HUES6 (cell line): ENCODE measurements around the gene RSF1.

Source experiments
- H3K27ac ChIP-seq: 2 replicates; pipeline ENCODE4 v1.7.0; 2013; ENCODE audit warnings: low read depth, mild to moderate bottlenecking, low read length, inconsistent platforms
- H3K27me3 ChIP-seq: 2 replicates; pipeline ENCODE4 v1.6.1; 2013; ENCODE audit warnings: low read length; ENCODE audit not compliant: control insufficient read depth, insufficient read depth
- H3K36me3 ChIP-seq: 2 replicates; pipeline ENCODE4 v1.6.1; 2013; ENCODE audit warnings: low read length; ENCODE audit not compliant: control insufficient read depth, insufficient read depth
- H3K4me1 ChIP-seq: 2 replicates; pipeline ENCODE4 v1.6.1; 2013; ENCODE audit warnings: low read length; ENCODE audit not compliant: control insufficient read depth, insufficient read depth
- H3K4me3 ChIP-seq: 2 replicates; pipeline ENCODE4 v1.5.1; 2013; ENCODE audit warnings: low read depth, low read length
- H3K9ac ChIP-seq: one replicate; pipeline ENCODE4 v1.6.1; 2013; ENCODE audit warnings: mild to moderate bottlenecking, low read length
- H3K9me3 ChIP-seq: 2 replicates; pipeline ENCODE4 v1.6.1; 2013; ENCODE audit warnings: low read depth, low read length; ENCODE audit not compliant: control insufficient read depth, insufficient read depth

RSF1 gene

GRCh38 chr11:77806993-77807392 lies 13.5 kb downstream of the RSF1 start:
- no peaks in the 10 kb centered on the region for H3K9me3 ChIP-seq

GRCh38 chr11:77806415-77806814 lies 14.1 kb downstream of the RSF1 start:
- peaks cover 3% of the 10 kb centered on the region; the same call in 1 of the 2 replicates for H3K36me3 ChIP-seq

More at GRCh38 chr11:77806993-77807392, 13.5 kb downstream of the RSF1 start:
- Histone ChIP-seq H3K4me1 (no peaks in the 10 kb centered on the region), H3K36me3 (peaks cover 7% of the 10 kb centered on the region; the same call in 1 of the 2 replicates), H3K27ac (no peak overlapping the region), H3K9ac (no peak overlapping the region), H3K27me3 (no peaks in the 10 kb centered on the region), H3K4me3 (no peak overlapping the region)

GRCh38 chr11:77801477-77801876 lies 19.0 kb downstream of the RSF1 start:
- H3K27me3 ChIP-seq, result no peaks in the 10 kb centered on the region
- 0 out of 2 replicates have a peak, but pooled peaks cover 2% of the 10 kb centered on the region for H3K36me3 ChIP-seq
- no peaks in the 10 kb centered on the region; the same call in 1 of the 2 replicates for H3K4me1 ChIP-seq
- H3K27ac ChIP-seq, result no peak overlapping the region
- peaks cover 5% of the 10 kb centered on the region; the same call in 1 of the 2 replicates for H3K9me3 ChIP-seq
- no peak overlapping the region for H3K4me3 ChIP-seq
- H3K9ac ChIP-seq, result no peak overlapping the region

More at GRCh38 chr11:77806415-77806814, 14.1 kb downstream of the RSF1 start:
- Histone ChIP-seq H3K4me1 (no peaks in the 10 kb centered on the region), H3K27ac (no peak overlapping the region), H3K9me3 (no peaks in the 10 kb centered on the region), H3K27me3 (no peaks in the 10 kb centered on the region), H3K9ac (no peak overlapping the region), H3K4me3 (no peak overlapping the region)

GRCh38 chr11:77800449-77800848 lies 20.1 kb downstream of the RSF1 start:
- peaks cover 6% of the 10 kb centered on the region; the same call in 1 of the 2 replicates for H3K9me3 ChIP-seq
- no peak overlapping the region for H3K9ac ChIP-seq
- no peak overlapping the region for H3K4me3 ChIP-seq
- H3K27ac ChIP-seq, result no peak overlapping the region
- no peaks in the 10 kb centered on the region for H3K27me3 ChIP-seq
- no peaks in the 10 kb centered on the region; the same call in 1 of the 2 replicates for H3K4me1 ChIP-seq
- 0 out of 2 replicates have a peak, but pooled peaks cover 2% of the 10 kb centered on the region for H3K36me3 ChIP-seq

- no peaks in the 10 kb centered on the region for H3K27me3 ChIP-seq
- 0 out of 2 replicates have a peak, but pooled peaks cover 2% of the 10 kb centered on the region for H3K36me3 ChIP-seq
- H3K9me3 ChIP-seq, result peaks cover 12% of the 10 kb centered on the region; the same call in 1 of the 2 replicates
- H3K9ac ChIP-seq, result no peak overlapping the region
- H3K4me3 ChIP-seq, result no peak overlapping the region
- H3K27ac ChIP-seq, result no peak overlapping the region
- H3K4me1 ChIP-seq, result no peaks in the 10 kb centered on the region; the same call in 1 of the 2 replicates
Measured at GRCh38 chr11:77799338-77799737, 21.2 kb downstream of the RSF1 start.

GRCh38 chr11:77793972-77794371 lies 26.6 kb downstream of the RSF1 start:
- peaks cover 50% of the 10 kb centered on the region for H3K9me3 ChIP-seq
- H3K36me3 ChIP-seq, result peaks cover 22% of the 10 kb centered on the region
- H3K9ac ChIP-seq, result no peak overlapping the region
- H3K4me3 ChIP-seq, result no peak overlapping the region
- H3K4me1 ChIP-seq, result peaks cover 4% of the 10 kb centered on the region; the same call in 1 of the 2 replicates
- H3K27ac ChIP-seq, result no peak overlapping the region
- no peaks in the 10 kb centered on the region for H3K27me3 ChIP-seq

- peaks cover 16% of the 10 kb centered on the region for H3K4me1 ChIP-seq
- H3K36me3 ChIP-seq, result peaks cover 20% of the 10 kb centered on the region
- no peak overlapping the region for H3K4me3 ChIP-seq
- no peak overlapping the region for H3K27ac ChIP-seq
- no peak overlapping the region for H3K9ac ChIP-seq
- peaks cover 45% of the 10 kb centered on the region for H3K9me3 ChIP-seq
- H3K27me3 ChIP-seq, result no peaks in the 10 kb centered on the region
Measured at GRCh38 chr11:77791301-77791700, 29.2 kb downstream of the RSF1 start.

GRCh38 chr11:77789731-77790476 lies 30.6 kb downstream of the RSF1 start:
- Histone ChIP-seq H3K4me1 (peaks cover 16% of the 10 kb centered on the region), H3K27me3 (no peaks in the 10 kb centered on the region), H3K9me3 (peaks cover 43% of the 10 kb centered on the region), H3K27ac (no peak overlapping the region), H3K9ac (no peak overlapping the region), H3K36me3 (peaks cover 20% of the 10 kb centered on the region), H3K4me3 (no peak overlapping the region)

GRCh38 chr11:77789061-77789730 lies 31.3 kb downstream of the RSF1 start:
- Histone ChIP-seq H3K9ac (no peak overlapping the region), H3K27ac (no peak overlapping the region), H3K4me3 (no peak overlapping the region), H3K4me1 (peaks cover 16% of the 10 kb centered on the region), H3K9me3 (peaks cover 38% of the 10 kb centered on the region), H3K27me3 (no peaks in the 10 kb centered on the region), H3K36me3 (peaks cover 20% of the 10 kb centered on the region)

- H3K27ac ChIP-seq, result no peak overlapping the region
- no peak overlapping the region for H3K9ac ChIP-seq
- no peak overlapping the region for H3K4me3 ChIP-seq
Measured at GRCh38 chr11:77784572-77784971, 36.0 kb downstream of the RSF1 start.

GRCh38 chr11:77783025-77783424 lies 37.5 kb downstream of the RSF1 start:
- H3K27ac ChIP-seq, result no peak overlapping the region
- H3K9me3 ChIP-seq, result no peaks in the 10 kb centered on the region
- peaks cover 6% of the 10 kb centered on the region for H3K4me1 ChIP-seq
- no peaks in the 10 kb centered on the region for H3K27me3 ChIP-seq
- H3K4me3 ChIP-seq, result no peak overlapping the region
- H3K9ac ChIP-seq, result no peak overlapping the region
- H3K36me3 ChIP-seq, result no peaks in the 10 kb centered on the region

More at GRCh38 chr11:77784572-77784971, 36.0 kb downstream of the RSF1 start:
- Histone ChIP-seq H3K36me3 (no peaks in the 10 kb centered on the region), H3K9me3 (no peaks in the 10 kb centered on the region), H3K4me1 (peaks cover 16% of the 10 kb centered on the region), H3K27me3 (no peaks in the 10 kb centered on the region)
